HepG2 (cell line): ENCODE data around the gene FKBP14. TPM values are rescaled to one million over a fixed set of nuclear protein-coding genes. Genes with fewer than 3 reads are reported as not detected.

ENCODE experiments used
- ATAC-seq: fragments of 200-7000 bp; cut with Tn5 transposase; 3 replicates; pipeline ENCODE4 v1.9.1; 2020; ENCODE audit warnings: mild to moderate bottlenecking, moderate library complexity
- BruUV-seq: library from RNA; stranded (reverse); fragments of 400-500 nt; replicated peaks from 2 replicates; lab custom pipeline; 2021; lab: Mats Ljungman, UMichigan
- CTCF ChIA-PET: fragments of 300-600 bp; formaldehyde crosslinking; extraction: SDS; loops from one replicate; lab custom pipeline; 2021; ENCODE audit warnings: low total read pairs, inconsistent platforms, low intra/inter-chr PET ratio; lab: Yijun Ruan, JAX
- POLR2A ChIA-PET: fragments of 350-600 bp; sonication (Branson Sonifier 250); formaldehyde crosslinking; loops from one replicate; lab custom pipeline; 2020; ENCODE audit warnings: antibody characterized with exemption, inconsistent platforms; lab: Yijun Ruan, JAX
- DNase-seq: peaks from one replicate; pipeline ENCODE4 v3.0.0-alpha.2; 2015; ENCODE audit warnings: low spot score
- FAIRE-seq: peaks from 3 replicates; lab custom pipeline; 2011; peaks lifted over from hg19 to GRCh38; lab: Jason Lieb, UNC
- H2AFZ ChIP-seq: one replicate; pipeline ENCODE4 v1.6.1; 2011; ENCODE audit warnings: low read length, inconsistent platforms
- H3K27ac ChIP-seq: fragments of 300-600 bp; 3 replicates; pipeline ENCODE4 v1.8.0; 2011; ENCODE audit warnings: mixed run types, mild to moderate bottlenecking, mixed read lengths, low read length, inconsistent platforms; ENCODE audit not compliant: insufficient read depth; ENCODE audit errors: extremely low read length
- H3K27me3 ChIP-seq, 2 experiments: fragments of 200-600 bp in 1 of 2; 2 replicates in 1 of 2; 3 replicates in 1 of 2; pipeline versions ENCODE4 v1.6.0 to v1.8.0; 2011; ENCODE audit warnings: low read length in 2 of 2, mild to moderate bottlenecking in 2 of 2, moderate library complexity in 2 of 2, inconsistent platforms in 1 of 2; ENCODE audit not compliant: insufficient read depth in 2 of 2, control insufficient read depth in 1 of 2
- H3K36me3 ChIP-seq, 2 experiments: fragments of 200-600 bp in 1 of 2; replicated peaks in 1 of 2; 2 replicates in 1 of 2; 3 replicates in 1 of 2; pipeline versions ENCODE4 v1.5.1 to v1.8.0; 2011; ENCODE audit warnings: low read length in 2 of 2, inconsistent platforms in 1 of 2; ENCODE audit not compliant: insufficient read depth in 2 of 2, control insufficient read depth in 1 of 2
- H3K4me1 ChIP-seq: 2 replicates; pipeline ENCODE4 v1.5.1; 2012; ENCODE audit warnings: low read length, inconsistent platforms; ENCODE audit not compliant: insufficient read depth
- H3K4me2 ChIP-seq: 2 replicates; pipeline ENCODE4 v1.6.0; 2011; ENCODE audit warnings: low read depth, low read length, inconsistent platforms
- H3K4me3 ChIP-seq, 3 experiments: fragments of 200-600 bp in 1 of 3; sonication (generic), shearing (Covaris generic) in 1 of 3; replicated peaks in 1 of 3; 2 replicates each; pipeline ENCODE4 v1.5.1; 2011 to 2016; ENCODE audit warnings: low read length in 3 of 3, inconsistent platforms in 2 of 3, low read depth in 2 of 3, mild to moderate bottlenecking in 2 of 3, control low read depth in 1 of 3, mixed read lengths in 1 of 3; ENCODE audit not compliant: insufficient read depth in 1 of 3
- H3K79me2 ChIP-seq: one replicate; pipeline ENCODE4 v1.6.1; 2011; ENCODE audit warnings: low read length, inconsistent platforms; ENCODE audit not compliant: insufficient read depth
- H3K9ac ChIP-seq: 2 replicates; pipeline ENCODE4 v1.6.0; 2011; ENCODE audit warnings: mild to moderate bottlenecking, low read depth, low read length, inconsistent platforms; ENCODE audit not compliant: insufficient read depth
- H3K9me3 ChIP-seq: 2 replicates; pipeline ENCODE4 v1.5.1; 2012; ENCODE audit warnings: mild to moderate bottlenecking, low read length
- H4K20me1 ChIP-seq: 2 replicates; pipeline ENCODE4 v1.6.0; 2011; ENCODE audit warnings: inconsistent platforms, mild to moderate bottlenecking, low read length, moderate library complexity; ENCODE audit not compliant: insufficient read depth
- ARNT2 ChIP-seq: sonication (generic); formaldehyde crosslinking; IDR thresholded peaks from 2 replicates; pipeline ENCODE4 v1.8.0; 2022; ENCODE audit warnings: mild to moderate bottlenecking, low read depth, missing genetic modification reagents, moderate library complexity
- ATF4 ChIP-seq, 2 experiments: fragments of 450-650 bp in 1 of 2; sonication (generic) in 1 of 2; formaldehyde crosslinking; IDR thresholded peaks; 2 replicates each; pipeline versions ENCODE4 v1.5.0 to v1.8.0; 2020 to 2022; ENCODE audit warnings: mild to moderate bottlenecking in 1 of 2, missing genetic modification reagents in 1 of 2
- ATF5 ChIP-seq: sonication (generic); formaldehyde crosslinking; IDR thresholded peaks from 2 replicates; pipeline ENCODE4 v1.4.0; 2020; ENCODE audit warnings: mild to moderate bottlenecking, low read depth, missing genetic modification reagents
- CENPT ChIP-seq: sonication (generic); formaldehyde crosslinking; IDR thresholded peaks from 2 replicates; pipeline ENCODE4 v1.8.0; 2022; ENCODE audit warnings: low read depth, mild to moderate bottlenecking, moderate library complexity, missing genetic modification reagents
- DRAP1 ChIP-seq: IDR thresholded peaks from 2 replicates; pipeline ENCODE4 v1.6.1; 2016; ENCODE audit warnings: missing genetic modification reagents, missing compliant biosample characterization
- GMEB1 ChIP-seq: sonication (generic); formaldehyde crosslinking; IDR thresholded peaks from 2 replicates; pipeline ENCODE4 v1.5.1; 2020; ENCODE audit warnings: missing genetic modification reagents, mild to moderate bottlenecking, borderline replicate concordance
- KAT2B ChIP-seq: fragments of 150-350 bp; IDR thresholded peaks from 2 replicates; pipeline ENCODE4 v1.6.1; 2014; ENCODE audit warnings: low read depth, low read length, borderline replicate concordance
- KDM5A ChIP-seq: fragments of 200-600 bp; sonication (generic); IDR thresholded peaks from 2 replicates; pipeline ENCODE4 v1.7.0; 2018; ENCODE audit warnings: antibody characterized with exemption, mild to moderate bottlenecking, low read length, borderline replicate concordance
- KLF12 ChIP-seq: sonication (generic); formaldehyde crosslinking; IDR thresholded peaks from 2 replicates; pipeline ENCODE4 v1.4.0; 2020; ENCODE audit warnings: missing genetic modification reagents, borderline replicate concordance
- MAFG ChIP-seq: sonication (generic); formaldehyde crosslinking; IDR thresholded peaks from 2 replicates; pipeline ENCODE4 v1.5.1; 2020; ENCODE audit warnings: mild to moderate bottlenecking, missing genetic modification reagents
- RFXANK ChIP-seq: IDR thresholded peaks from 2 replicates; pipeline ENCODE4 v1.6.1; 2016
- TAF1 ChIP-seq: sonication (generic); formaldehyde crosslinking; IDR thresholded peaks from 2 replicates; pipeline ENCODE4 v1.4.0; 2020; ENCODE audit warnings: missing genetic modification reagents
- TCF12 ChIP-seq, 2 experiments: fragments of 450-650 bp in 1 of 2; sonication (generic) in 1 of 2; formaldehyde crosslinking in 1 of 2; IDR thresholded peaks; 2 replicates each; pipeline versions ENCODE4 v1.6.1 to v1.8.0; 2017 to 2022; ENCODE audit warnings: antibody characterized with exemption in 1 of 2, mild to moderate bottlenecking in 1 of 2, missing genetic modification reagents in 1 of 2, moderate library complexity in 1 of 2
- ZBTB46 ChIP-seq: sonication (generic); formaldehyde crosslinking; IDR thresholded peaks from 2 replicates; pipeline ENCODE4 v1.4.0; 2020; ENCODE audit warnings: mild to moderate bottlenecking, missing genetic modification reagents, borderline replicate concordance
- ZNF678 ChIP-seq: sonication (generic); formaldehyde crosslinking; IDR thresholded peaks from 2 replicates; pipeline ENCODE4 v1.4.0; 2020; ENCODE audit warnings: mild to moderate bottlenecking, missing genetic modification reagents
- ZNF775 ChIP-seq: sonication (generic); formaldehyde crosslinking; IDR thresholded peaks from 2 replicates; pipeline ENCODE4 v1.4.0; 2020; ENCODE audit warnings: missing genetic modification reagents, mild to moderate bottlenecking, moderate library complexity, borderline replicate concordance
- ZNF788 ChIP-seq: sonication (generic); formaldehyde crosslinking; IDR thresholded peaks from 2 replicates; pipeline ENCODE4 v1.5.0; 2020; ENCODE audit warnings: mild to moderate bottlenecking, missing genetic modification reagents, borderline replicate concordance
- ZZZ3 ChIP-seq: sonication (generic); formaldehyde crosslinking; IDR thresholded peaks from 2 replicates; pipeline ENCODE4 v1.4.0; 2020; ENCODE audit warnings: missing genetic modification reagents, mild to moderate bottlenecking, borderline replicate concordance
- WGBS: methylation state at CpG from one replicate; pipeline ENCODE4 v1.1.6; 2017; ENCODE audit warnings: low lambda C conversion rate; 5-methylcytosine and 5-hydroxymethylcytosine counted together
- in situ Hi-C: cut with HindIII; loops from 2 replicates; pipeline ENCODE4 v1.10.0; 2017; ENCODE audit warnings: low pct_unique_long_range_greater_than_20kb; ENCODE audit not compliant: extremely low pct_ligation_motif_present
- intact Hi-C: fragments of 100-400 bp; cut with micrococcal nuclease; formaldehyde crosslinking; loops from one replicate; pipeline ENCODE4 v1.10.0; 2022; ENCODE audit not compliant: unreplicated experiment
- polyA plus RNA-seq, 8 experiments: library from polyadenylated mRNA; depleted of rRNA in 3 of 8; stranded (reverse) in 7 of 8; unstranded in 1 of 8; fragments of >200 nt; fragmentation: Illumina TruSeq in 4 of 8; extraction: Trizol in 4 of 8; gene quantifications; 2 replicates each; pipeline versions ENCODE4 v1.2.1 to v1.2.3, GENCODE V29; 2011 to 2016; ENCODE audit warnings: low read depth in 4 of 8, missing spikeins in 1 of 8, mixed read lengths in 1 of 8; ENCODE audit not compliant: insufficient read depth in 1 of 8
- total RNA-seq, 5 experiments: library from RNA; depleted of rRNA; stranded (reverse); fragments of >200 nt; fragmentation: Illumina TruSeq; extraction: Trizol; gene quantifications; 2 replicates each; pipeline ENCODE4 v1.2.3, GENCODE V29; 2016; ENCODE audit warnings: low read depth in 1 of 5

Gene FKBP14
- total and polyA plus RNA-seq, 2 of the 13 experiments (the other 11 are each of a cell fraction or from before 2014, with no cell fraction given) = 20.0 to 32.3 TPM

- FAIRE-seq = no peak
- Histone ChIP-seq H2AFZ (no peak overlapping the region), H3K36me3 (peaks cover 5 to 40% of the 10 kb centered on the region in 2 experiments; a peak in 4 of 5 replicates), H3K9ac (no peak overlapping the region), H3K27ac (no peak overlapping the region), H3K4me3 (no peak overlapping the region), H3K4me2 (no peak overlapping the region), H3K27me3 (no peaks in the 10 kb centered on the region), H4K20me1 (no peaks in the 10 kb centered on the region), H3K4me1 (peaks cover 7% of the 10 kb centered on the region), H3K79me2 (no peaks in the 10 kb centered on the region), H3K9me3 (no peaks in the 10 kb centered on the region)
- in situ Hi-C loops = loop anchor here (10.0 kb wide), 1 partner anchor 191 kb away; no protein-coding TSS in a partner anchor
- ChIA-PET CTCF (no interaction called here), POLR2A (no interaction called here)
- 90% methylated on average over 3 of the region's 3 CpGs for WGBS
- BruUV-seq = no TSS peak
- no peak for DNase-seq
- intact Hi-C loops = no loop called here
- no peak for ATAC-seq
- no peak for TF ChIP-seq KDM5A
- TF ChIP-seq KLF12 (CRISPR knock-in tag) = no peak
- no peak for TF ChIP-seq CENPT (CRISPR knock-in tag)
- no peak for TF ChIP-seq TAF1 (CRISPR knock-in tag)
- TF ChIP-seq GMEB1 = no peak
- TF ChIP-seq MAFG (CRISPR knock-in tag) = no peak
- TF ChIP-seq ZNF788 (CRISPR knock-in tag) = no peak
- TF ChIP-seq ATF4 (CRISPR knock-in tag; IDR thresholded peaks at IDR 0.05) = no peak
- TF ChIP-seq TCF12 (IDR thresholded peaks at IDR 0.05) = no peak
- no peak for TF ChIP-seq TCF12 (CRISPR knock-in tag; IDR thresholded peaks at IDR 0.05)
- no peak for TF ChIP-seq ZNF678 (CRISPR knock-in tag)
- no peak for TF ChIP-seq ZBTB46 (CRISPR knock-in tag)
- TF ChIP-seq ATF5 (CRISPR knock-in tag) = no peak
- TF ChIP-seq DRAP1 = no peak
- no peak for TF ChIP-seq ZNF775
- no peak for TF ChIP-seq RFXANK (CRISPR knock-in tag)
- no peak for TF ChIP-seq ZZZ3 (CRISPR knock-in tag)
- TF ChIP-seq KAT2B = no peak
- no peak for TF ChIP-seq ARNT2
These were observed 39.2 kb upstream of the FKBP14 start for GRCh38 chr7:30065746-30066145.
